GM12878 (cell line): ENCODE data around the gene IL19. TPM values are rescaled to one million over a fixed set of nuclear protein-coding genes. Genes with fewer than 3 reads are reported as not detected.

ENCODE experiments used
- ATAC-seq: fragments of 200-7000 bp; cut with Tn5 transposase; 3 replicates; pipeline ENCODE4 v1.9.1; 2020; ENCODE audit warnings: mild to moderate bottlenecking, moderate library complexity
- BruUV-seq: library from RNA; stranded (reverse); fragments of 400-500 nt; replicated peaks from 2 replicates; lab custom pipeline; 2021; lab: Mats Ljungman, UMichigan
- CTCF ChIA-PET: fragments of 300-600 bp; sonication (Branson Sonifier 250); formaldehyde crosslinking; extraction: SDS; loops from one replicate; lab custom pipeline; 2021; ENCODE audit warnings: inconsistent platforms; lab: Yijun Ruan, JAX
- POLR2A ChIA-PET: fragments of 350-600 bp; formaldehyde crosslinking; extraction: SDS; loops from one replicate; lab custom pipeline; 2021; ENCODE audit warnings: inconsistent platforms; lab: Charles Lee
- RAD21 ChIA-PET: fragments of 300-600 bp; sonication (Branson Sonifier 250); formaldehyde crosslinking; loops from one replicate; lab custom pipeline; 2023; ENCODE audit warnings: antibody characterized with exemption; ENCODE audit not compliant: unreplicated experiment; lab: Charles Lee
- SMC1A ChIA-PET: fragments of 300-600 bp; sonication (Branson Sonifier 250); formaldehyde crosslinking; loops from one replicate; lab custom pipeline; 2023; ENCODE audit not compliant: unreplicated experiment, uncharacterized antibody; lab: Charles Lee
- DNase-seq: peaks from one replicate; pipeline ENCODE4 v3.0.0-alpha.2; 2011; ENCODE audit warnings: low read depth, low spot score
- FAIRE-seq: peaks from 3 replicates; lab custom pipeline; 2011; peaks lifted over from hg19 to GRCh38; lab: Jason Lieb, UNC
- H2AFZ ChIP-seq: 2 replicates; pipeline ENCODE4 v1.6.0; 2011; ENCODE audit warnings: low read depth, low read length, control low read depth; ENCODE audit not compliant: control insufficient read depth
- H3K27ac ChIP-seq: 2 replicates; pipeline ENCODE4 v1.5.1; 2011; ENCODE audit warnings: control low read depth; ENCODE audit not compliant: control insufficient read depth, insufficient read depth
- H3K27me3 ChIP-seq, 2 experiments: replicated peaks in 1 of 2; 2 replicates each; pipeline versions ENCODE4 v1.6.0 to v1.6.1; 2011; ENCODE audit warnings: low read length in 1 of 2; ENCODE audit not compliant: control insufficient read depth in 2 of 2, insufficient read depth in 2 of 2
- H3K36me3 ChIP-seq, 2 experiments: 2 replicates each; pipeline ENCODE4 v1.5.1; 2011; ENCODE audit warnings: low read length in 1 of 2; ENCODE audit not compliant: control insufficient read depth in 2 of 2, insufficient read depth in 2 of 2
- H3K4me1 ChIP-seq: 2 replicates; pipeline ENCODE4 v1.6.1; 2011; ENCODE audit warnings: mild to moderate bottlenecking, low read length, moderate library complexity, mixed read lengths; ENCODE audit not compliant: control insufficient read depth, insufficient read depth
- H3K4me2 ChIP-seq: 2 replicates; pipeline ENCODE4 v1.6.0; 2011; ENCODE audit warnings: control low read depth; ENCODE audit not compliant: control insufficient read depth, insufficient read depth
- H3K4me3 ChIP-seq: fragments of 200-600 bp; sonication (generic); 2 replicates; pipeline ENCODE4 v1.5.1; 2016
- H3K79me2 ChIP-seq: 2 replicates; pipeline ENCODE4 v1.6.0; 2011; ENCODE audit warnings: low read length; ENCODE audit not compliant: control insufficient read depth, insufficient read depth
- H3K9ac ChIP-seq: 2 replicates; pipeline ENCODE4 v1.8.0; 2011; ENCODE audit warnings: low read length, control low read depth, mixed read lengths; ENCODE audit not compliant: control insufficient read depth, insufficient read depth
- H3K9me3 ChIP-seq: replicated peaks from 3 replicates; pipeline ENCODE4 v1.5.1; 2011; ENCODE audit warnings: mild to moderate bottlenecking, low read length; ENCODE audit not compliant: control insufficient read depth, insufficient read depth
- H4K20me1 ChIP-seq: 2 replicates; pipeline ENCODE4 v1.6.0; 2011; ENCODE audit not compliant: control insufficient read depth, insufficient read depth
- EED ChIP-seq: sonication (generic); IDR thresholded peaks from 2 replicates; pipeline ENCODE4 v1.6.1; 2016; ENCODE audit warnings: antibody characterized with exemption, low read depth
- FOXM1 ChIP-seq: IDR thresholded peaks from 2 replicates; pipeline ENCODE4 v1.6.1; 2012; ENCODE audit warnings: low read depth, mild to moderate bottlenecking, inconsistent platforms, low read length, moderate library complexity
- MTA2 ChIP-seq: fragments of 450-650 bp; IDR thresholded peaks from 2 replicates; pipeline ENCODE4 v1.6.1; 2016; ENCODE audit warnings: low read depth, mild to moderate bottlenecking, moderate library complexity
- PAX5 ChIP-seq: IDR thresholded peaks from 2 replicates; pipeline ENCODE4 v1.6.1; 2011; ENCODE audit warnings: low read depth, low read length, borderline replicate concordance
- RAD21 ChIP-seq: IDR thresholded peaks from 2 replicates; pipeline ENCODE4 v1.6.1; 2011; ENCODE audit warnings: mild to moderate bottlenecking, low read depth, low read length, moderate library complexity; ENCODE audit not compliant: insufficient read depth
- SMC3 ChIP-seq: IDR thresholded peaks from 2 replicates; pipeline ENCODE4 v1.6.1; 2011; ENCODE audit warnings: low read length, improper control_type of control experiment, borderline replicate concordance
- SREBF1 ChIP-seq: IDR thresholded peaks from 2 replicates; pipeline ENCODE4 v1.6.1; 2012; ENCODE audit warnings: mild to moderate bottlenecking, low read length
- YY1 ChIP-seq: IDR thresholded peaks from 2 replicates; pipeline ENCODE4 v1.6.1; 2011; ENCODE audit warnings: low read depth, mild to moderate bottlenecking, low read length
- ZZZ3 ChIP-seq: IDR thresholded peaks from 2 replicates; pipeline ENCODE4 v1.6.1; 2011; ENCODE audit warnings: low read depth; ENCODE audit not compliant: control insufficient read depth, insufficient read length
- WGBS: methylation state at CpG from one replicate; pipeline ENCODE4 v1.1.6; 2016; ENCODE audit warnings: low lambda C conversion rate; ENCODE audit not compliant: insufficient replicate concordance, insufficient coverage; ENCODE audit errors: missing lambda C conversion rate; 5-methylcytosine and 5-hydroxymethylcytosine counted together
- in situ Hi-C: fragments of 300-500 bp; cut with MboI; formaldehyde crosslinking; loops from 9 replicates; pipeline ENCODE4 v1.14.3; 2018; ENCODE audit warnings: mixed read lengths
- intact Hi-C: fragments of 100-400 bp; cut with micrococcal nuclease; formaldehyde crosslinking; loops from one replicate; pipeline ENCODE4 v1.14.2; 2022; ENCODE audit not compliant: unreplicated experiment
- polyA plus RNA-seq, 11 experiments: library from polyadenylated mRNA; depleted of rRNA in 4 of 11; unstranded in 6 of 11; stranded (reverse) in 5 of 11; fragments of >200 nt; fragmentation: Nextera tagmentation in 4 of 11; fragmentation: Illumina TruSeq in 1 of 11; extraction: Ambion mirVana in 4 of 11; extraction: Trizol in 1 of 11; gene quantifications; 1 replicate in 1 of 11; 2 replicates in 10 of 11; pipeline versions ENCODE4 v1.2.1 to v1.2.3, GENCODE V29; 2011 to 2016; ENCODE audit warnings: inconsistent platforms in 2 of 11, missing spikeins in 2 of 11, low read depth in 1 of 11
- total RNA-seq, 4 experiments: library from RNA; depleted of rRNA in 3 of 4; stranded (reverse); fragments of >200 nt in 3 of 4; fragmentation: Illumina TruSeq in 1 of 4; extraction: Trizol in 1 of 4; gene quantifications; 2 replicates each; pipeline versions ENCODE4 v1.2.1 to v1.2.3, GENCODE V29; 2013 to 2021
- TF ChIP-seq, protein P1 (sequence below): fragments of 450-650 bp; IDR thresholded peaks from 2 replicates; pipeline ENCODE4 v1.6.1; 2016; ENCODE audit warnings: mild to moderate bottlenecking
- TF ChIP-seq, protein P2 (sequence below): IDR thresholded peaks from 2 replicates; pipeline ENCODE4 v1.6.1; 2011; ENCODE audit warnings: low read depth, mild to moderate bottlenecking, low read length, moderate library complexity, borderline replicate concordance; ENCODE audit errors: extremely low read depth
- TF ChIP-seq, protein P3 (sequence below), 3 experiments: IDR thresholded peaks in 2 of 3; conservative IDR thresholded peaks in 1 of 3; 2 replicates each; pipeline ENCODE4 v1.5.1; 2011; ENCODE audit warnings: low read depth in 3 of 3, low read length in 3 of 3, mild to moderate bottlenecking in 3 of 3, control low read depth in 2 of 3, moderate library complexity in 2 of 3, inconsistent platforms in 1 of 3, mixed read lengths in 1 of 3; ENCODE audit not compliant: control insufficient read depth in 2 of 3, insufficient read depth in 1 of 3; ENCODE audit errors: extremely low read depth in 1 of 3

IL19 gene
- total and polyA plus RNA-seq, 10 of the 15 experiments (the other 5 are each of a cell fraction or from before 2014, with no cell fraction given): 0.10 to 0.73 (median 0.28) TPM; not detected in 6

DNA sequence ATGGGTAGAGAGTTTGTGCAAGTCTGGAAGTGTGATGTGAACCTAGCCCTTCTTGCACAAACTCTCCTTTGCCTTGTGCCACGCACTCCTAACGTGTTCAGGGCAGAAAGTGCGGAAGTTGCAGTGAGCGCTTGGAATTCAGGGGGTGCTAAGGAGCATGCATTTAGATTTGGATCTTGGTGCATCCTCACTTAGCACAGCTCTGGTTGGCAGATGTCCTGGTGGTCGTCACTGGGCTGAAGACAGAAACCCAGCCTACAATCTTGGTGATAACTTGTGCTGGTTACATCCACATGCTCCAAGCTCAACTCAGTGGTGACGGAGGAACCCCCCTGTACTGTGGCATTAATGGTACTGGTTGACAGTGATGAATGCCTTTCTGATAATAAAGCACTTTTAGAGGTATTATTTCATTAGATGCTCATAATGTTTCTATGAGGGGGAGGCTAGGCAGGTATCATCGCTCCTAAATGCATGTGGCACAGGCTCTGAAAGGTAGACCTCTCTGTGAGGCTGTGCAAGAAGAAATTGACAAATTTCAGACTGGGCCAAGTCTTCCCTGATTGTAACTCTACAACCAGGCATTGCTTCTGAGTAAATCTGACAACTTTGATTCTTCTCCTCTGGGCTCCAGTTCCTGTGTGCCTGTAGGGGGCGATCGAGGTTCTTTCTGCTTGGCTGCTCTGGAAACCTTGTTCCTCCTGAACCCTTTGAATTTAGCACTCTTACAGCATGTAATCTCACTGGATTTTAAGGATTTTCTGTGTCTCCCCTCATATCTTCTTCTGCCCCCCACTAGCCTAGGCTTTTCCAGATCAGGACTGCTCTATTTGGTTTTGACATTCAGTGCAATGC, 45.2 kb upstream of the IL19 start:
- Histone ChIP-seq H3K36me3 (peaks cover 8 to 13% of the 10 kb centered on the region in 2 experiments; a peak in 3 of 4 replicates), H2AFZ (no peak overlapping the region), H4K20me1 (no peaks in the 10 kb centered on the region), H3K9me3 (no peaks in the 10 kb centered on the region), H3K27me3 (no peaks in the 10 kb centered on the region), H3K27ac (0 out of 2 replicates have a peak overlapping the region, but pooled peaks have one; percentile 34), H3K79me2 (peaks cover 48% of the 10 kb centered on the region), H3K4me3 (no peak overlapping the region), H3K4me2 (no peak overlapping the region; the same call in 1 of the 2 replicates), H3K4me1 (peaks cover 29% of the 10 kb centered on the region), H3K9ac (no peak overlapping the region)
- DNase-seq: no peak
- peak; percentile 53 for TF ChIP-seq RAD21
- peak; percentile 39 for TF ChIP-seq SMC3
- peak; percentile 98 for TF ChIP-seq PAX5
- TF ChIP-seq EED: 0 out of 2 replicates have a peak, but pooled peaks have one; percentile 0
- no peak for TF ChIP-seq ZZZ3
- peak; percentile 22; the same call in 1 of the 2 replicates for TF ChIP-seq SREBF1
- no peak for TF ChIP-seq MTA2
- TF ChIP-seq FOXM1: 0 out of 2 replicates have a peak, but pooled peaks have one; percentile 11
- TF ChIP-seq, protein P1, sequence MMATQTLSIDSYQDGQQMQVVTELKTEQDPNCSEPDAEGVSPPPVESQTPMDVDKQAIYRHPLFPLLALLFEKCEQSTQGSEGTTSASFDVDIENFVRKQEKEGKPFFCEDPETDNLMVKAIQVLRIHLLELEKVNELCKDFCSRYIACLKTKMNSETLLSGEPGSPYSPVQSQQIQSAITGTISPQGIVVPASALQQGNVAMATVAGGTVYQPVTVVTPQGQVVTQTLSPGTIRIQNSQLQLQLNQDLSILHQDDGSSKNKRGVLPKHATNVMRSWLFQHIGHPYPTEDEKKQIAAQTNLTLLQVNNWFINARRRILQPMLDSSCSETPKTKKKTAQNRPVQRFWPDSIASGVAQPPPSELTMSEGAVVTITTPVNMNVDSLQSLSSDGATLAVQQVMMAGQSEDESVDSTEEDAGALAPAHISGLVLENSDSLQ: 0 out of 2 replicates have a peak, but pooled peaks have one; percentile 8
- TF ChIP-seq, protein P2, sequence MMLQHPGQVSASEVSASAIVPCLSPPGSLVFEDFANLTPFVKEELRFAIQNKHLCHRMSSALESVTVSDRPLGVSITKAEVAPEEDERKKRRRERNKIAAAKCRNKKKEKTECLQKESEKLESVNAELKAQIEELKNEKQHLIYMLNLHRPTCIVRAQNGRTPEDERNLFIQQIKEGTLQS: no peak
- TF ChIP-seq, protein P3, sequence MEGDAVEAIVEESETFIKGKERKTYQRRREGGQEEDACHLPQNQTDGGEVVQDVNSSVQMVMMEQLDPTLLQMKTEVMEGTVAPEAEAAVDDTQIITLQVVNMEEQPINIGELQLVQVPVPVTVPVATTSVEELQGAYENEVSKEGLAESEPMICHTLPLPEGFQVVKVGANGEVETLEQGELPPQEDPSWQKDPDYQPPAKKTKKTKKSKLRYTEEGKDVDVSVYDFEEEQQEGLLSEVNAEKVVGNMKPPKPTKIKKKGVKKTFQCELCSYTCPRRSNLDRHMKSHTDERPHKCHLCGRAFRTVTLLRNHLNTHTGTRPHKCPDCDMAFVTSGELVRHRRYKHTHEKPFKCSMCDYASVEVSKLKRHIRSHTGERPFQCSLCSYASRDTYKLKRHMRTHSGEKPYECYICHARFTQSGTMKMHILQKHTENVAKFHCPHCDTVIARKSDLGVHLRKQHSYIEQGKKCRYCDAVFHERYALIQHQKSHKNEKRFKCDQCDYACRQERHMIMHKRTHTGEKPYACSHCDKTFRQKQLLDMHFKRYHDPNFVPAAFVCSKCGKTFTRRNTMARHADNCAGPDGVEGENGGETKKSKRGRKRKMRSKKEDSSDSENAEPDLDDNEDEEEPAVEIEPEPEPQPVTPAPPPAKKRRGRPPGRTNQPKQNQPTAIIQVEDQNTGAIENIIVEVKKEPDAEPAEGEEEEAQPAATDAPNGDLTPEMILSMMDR (IDR thresholded peaks at IDR 0.05 in 2 of 3, conservative IDR thresholded peaks at IDR 0.05 in 1 of 3; ENCODE audit: control insufficient read depth in 2 of 3, extremely low read depth in 1 of 3, insufficient read depth in 1 of 3, low read depth in 3 of 3, low read length in 3 of 3): peak; percentile 59 to 78 (median 73)
- 0 out of 2 replicates have a peak, but pooled peaks have one; percentile 27 for TF ChIP-seq YY1
- no TSS peak for BruUV-seq
- ChIA-PET CTCF (interaction anchor here (0.7 to 20.3 kb wide), 49 partner anchors 9 to 328 kb away, joined by 3 to 805 read pairs (median 7); partner anchors contain the start of genes DYRK3, FCMR, IL10 and IL19), POLR2A (interaction anchor here (0.5 to 1.7 kb wide), 3 partner anchors 16 to 177 kb away, joined by 3 to 5 read pairs (median 4); no protein-coding TSS in a partner anchor), SMC1A (interaction anchor here (0.6 to 5.0 kb wide), 31 partner anchors 9 to 257 kb away, joined by 3 to 66 read pairs (median 4); partner anchors contain the start of genes FCMR, IL19 and MAPKAPK2), RAD21 (interaction anchor here (0.7 to 4.6 kb wide), 24 partner anchors 10 to 257 kb away, joined by 3 to 35 read pairs (median 5); partner anchors contain the start of genes DYRK3, IL19 and IL24)
- ATAC-seq: peak; percentile 84
- intact Hi-C loops (loop anchor here (10.0 kb wide), 1 partner anchor 91 kb away; the partner anchor contains the start of gene DYRK3), in situ Hi-C loops (loop anchor here (5.0 kb wide), 2 partner anchors 187 to 252 kb away; no protein-coding TSS in a partner anchor)
- FAIRE-seq: peak; percentile 70
- WGBS: 56% methylated on average over 9 of the region's 9 CpGs
